Osteoblast (primary cell): ENCODE data around the gene FRMD4B. TPM values are rescaled to one million over a fixed set of nuclear protein-coding genes. Genes with fewer than 3 reads are reported as not detected.

Experiments
- DNase-seq: peaks from one replicate; pipeline ENCODE4 v3.0.0; 2011; ENCODE audit warnings: low spot score, mixed read lengths; ENCODE audit not compliant: insufficient read length; ENCODE audit errors: missing footprints
- H2AFZ ChIP-seq: 2 replicates; pipeline ENCODE4 v1.6.0; 2011; ENCODE audit warnings: mild to moderate bottlenecking, low read length
- H3K27ac ChIP-seq: 2 replicates; pipeline ENCODE4 v1.5.1; 2011; ENCODE audit warnings: mild to moderate bottlenecking, low read depth, low read length, moderate library complexity
- H3K27me3 ChIP-seq: 2 replicates; pipeline ENCODE4 v1.6.0; 2012; ENCODE audit warnings: mild to moderate bottlenecking, control low read depth, inconsistent platforms, low read length, moderate library complexity; ENCODE audit not compliant: insufficient read depth
- H3K36me3 ChIP-seq: 2 replicates; pipeline ENCODE4 v1.5.1; 2011; ENCODE audit warnings: mild to moderate bottlenecking, low read length, control low read depth, moderate library complexity; ENCODE audit not compliant: insufficient read depth
- H3K4me1 ChIP-seq: 2 replicates; pipeline ENCODE4 v1.5.1; 2011; ENCODE audit warnings: mild to moderate bottlenecking, low read length, control low read depth, moderate library complexity; ENCODE audit not compliant: insufficient read depth
- H3K4me2 ChIP-seq: 2 replicates; pipeline ENCODE4 v1.6.0; 2011; ENCODE audit warnings: mild to moderate bottlenecking, low read length; ENCODE audit not compliant: insufficient read depth
- H3K4me3 ChIP-seq: fragments of 200-600 bp; sonication (generic); 3 replicates; pipeline ENCODE4 v1.5.1; 2012; ENCODE audit warnings: mild to moderate bottlenecking, low read length, inconsistent platforms; ENCODE audit not compliant: insufficient read depth
- H3K79me2 ChIP-seq: 2 replicates; pipeline ENCODE4 v1.6.0; 2012; ENCODE audit warnings: mild to moderate bottlenecking, low read length, control low read depth, inconsistent platforms; ENCODE audit not compliant: insufficient read depth
- H3K9me3 ChIP-seq: 2 replicates; pipeline ENCODE4 v1.5.1; 2011; ENCODE audit warnings: low read depth, low read length, control low read depth
- H4K20me1 ChIP-seq: 2 replicates; pipeline ENCODE4 v1.6.0; 2012; ENCODE audit warnings: mild to moderate bottlenecking, low read length, control low read depth; ENCODE audit not compliant: insufficient read depth
- CTCF ChIP-seq: IDR thresholded peaks from 2 replicates; pipeline ENCODE4 v1.5.1; 2011; ENCODE audit warnings: mild to moderate bottlenecking, low read depth, low read length, moderate library complexity; ENCODE audit errors: extremely low read depth
- total RNA-seq: library from RNA; depleted of rRNA; stranded (reverse); fragments of >200 nt; gene quantifications from 2 replicates; pipeline ENCODE4 v1.2.3, GENCODE V29; 2012

FRMD4B gene
- total RNA-seq, 1 donor = 0.72 TPM

- DNase-seq = no peak
- Histone ChIP-seq H2AFZ (no peak overlapping the region), H3K36me3 (no peaks in the 10 kb centered on the region), H3K27me3 (no peaks in the 10 kb centered on the region), H4K20me1 (no peaks in the 10 kb centered on the region), H3K4me2 (no peak overlapping the region), H3K79me2 (no peaks in the 10 kb centered on the region), H3K4me3 (no peak overlapping the region), H3K27ac (no peak overlapping the region), H3K4me1 (no peaks in the 10 kb centered on the region), H3K9me3 (no peaks in the 10 kb centered on the region)
- no peak for TF ChIP-seq CTCF
Measured at GRCh38 chr3:69172058-69172457, 213.8 kb downstream of the FRMD4B start.

- H3K4me1 ChIP-seq = no peaks in the 10 kb centered on the region
- H3K36me3 ChIP-seq = no peaks in the 10 kb centered on the region
- no peaks in the 10 kb centered on the region for H4K20me1 ChIP-seq
- H3K27ac ChIP-seq = no peak overlapping the region
- no peaks in the 10 kb centered on the region for H3K9me3 ChIP-seq
- DNase-seq = no peak
- no peak overlapping the region for H2AFZ ChIP-seq
- no peak for TF ChIP-seq CTCF
- no peak overlapping the region for H3K4me2 ChIP-seq
- H3K4me3 ChIP-seq = no peak overlapping the region
- H3K79me2 ChIP-seq = no peaks in the 10 kb centered on the region
- H3K27me3 ChIP-seq = no peaks in the 10 kb centered on the region
Measured at GRCh38 chr3:69166446-69166845, 219.4 kb downstream of the FRMD4B start.

- no peaks in the 10 kb centered on the region for H3K36me3 ChIP-seq
- no peak overlapping the region for H3K27ac ChIP-seq
- no peaks in the 10 kb centered on the region for H3K9me3 ChIP-seq
- H2AFZ ChIP-seq = no peak overlapping the region
- H3K79me2 ChIP-seq = no peaks in the 10 kb centered on the region
- DNase-seq = no peak
- H3K27me3 ChIP-seq = no peaks in the 10 kb centered on the region
- no peak overlapping the region for H3K4me2 ChIP-seq
- no peaks in the 10 kb centered on the region for H4K20me1 ChIP-seq
- H3K4me1 ChIP-seq = no peaks in the 10 kb centered on the region
- H3K4me3 ChIP-seq = no peak overlapping the region
- no peak for TF ChIP-seq CTCF
Measured at GRCh38 chr3:69165744-69166143, 220.1 kb downstream of the FRMD4B start.

GRCh38 chr3:69164296-69164695, 221.6 kb downstream of the FRMD4B start:
- TF ChIP-seq CTCF = no peak
- H3K9me3 ChIP-seq = no peaks in the 10 kb centered on the region
- H3K27ac ChIP-seq = no peak overlapping the region
- H3K4me3 ChIP-seq = no peak overlapping the region
- no peak overlapping the region for H3K4me2 ChIP-seq
- no peaks in the 10 kb centered on the region for H4K20me1 ChIP-seq
- no peaks in the 10 kb centered on the region for H3K79me2 ChIP-seq
- DNase-seq = no peak
- H3K36me3 ChIP-seq = no peaks in the 10 kb centered on the region
- no peaks in the 10 kb centered on the region for H3K27me3 ChIP-seq
- H2AFZ ChIP-seq = no peak overlapping the region
- H3K4me1 ChIP-seq = no peaks in the 10 kb centered on the region
